ENCODE measurements around the gene BMP8A.
"Not testable (repeated sequence)": the region's sequence is repeated elsewhere in the genome, so short reads cannot be mapped to it uniquely, and the experiment has no call there.

BMP8A gene

DNA sequence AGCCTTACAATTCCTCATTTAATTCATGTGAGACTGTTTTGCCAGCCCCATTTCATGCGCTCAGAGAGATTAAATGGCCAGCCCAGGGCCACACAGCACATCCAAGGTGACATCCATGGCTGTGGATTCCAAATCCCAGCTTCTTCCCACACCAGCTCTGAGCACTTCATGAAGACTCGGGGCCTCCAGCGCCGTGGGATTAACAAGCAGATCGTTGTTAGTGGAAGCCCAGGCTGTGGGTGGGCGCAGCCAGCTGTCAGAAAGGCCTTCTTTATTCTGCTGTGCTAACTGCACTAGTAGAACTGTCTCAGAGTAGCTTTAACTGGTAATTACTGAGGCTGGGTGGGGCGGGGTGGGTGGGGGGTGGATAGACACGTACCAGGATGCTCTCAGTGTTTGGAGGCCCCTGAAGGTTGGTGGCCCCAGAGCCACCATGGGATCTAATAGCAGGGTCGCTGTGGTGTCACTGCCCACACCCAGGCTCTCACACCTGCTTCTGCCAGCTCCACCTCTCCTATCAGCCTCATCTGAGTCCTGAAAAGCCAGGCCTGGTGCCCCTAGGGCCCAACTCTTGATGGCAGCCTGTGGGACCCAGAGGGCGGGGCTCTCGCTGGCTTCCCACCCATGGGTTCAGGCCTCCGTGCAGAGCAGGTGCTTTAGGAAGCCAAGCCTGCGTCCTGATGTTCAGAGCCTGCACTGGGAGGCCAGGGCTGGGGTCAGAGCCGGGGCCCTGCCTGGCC is 3.4 kb downstream of the BMP8A start:
- Histone ChIP-seq H4K20me1 (ENCODE audit: insufficient read depth, low read length) (no peaks in the 10 kb centered on the region), H3K4me3 (ENCODE audit: low read length) (no peak overlapping the region), H3K9ac (ENCODE audit: low read length) (no peak overlapping the region), H3K4me2 (ENCODE audit: low read length) (no peak overlapping the region), H2AFZ (ENCODE audit: low read depth, low read length) (no peak overlapping the region), H3K27me3 (ENCODE audit: low read depth, low read length) (no peaks in the 10 kb centered on the region), H3K4me1 (ENCODE audit: low read length) (no peaks in the 10 kb centered on the region), H3K27ac (ENCODE audit: low read length) (no peak overlapping the region), H3K9me3 (ENCODE audit: insufficient read depth, low read length) (no peaks in the 10 kb centered on the region), H3K36me3 (replicated peaks; ENCODE audit: low read depth, low read length) (no peaks in the 10 kb centered on the region), H3K79me2 (ENCODE audit: low read length) (no peaks in the 10 kb centered on the region)
- TF ChIP-seq, protein P1, sequence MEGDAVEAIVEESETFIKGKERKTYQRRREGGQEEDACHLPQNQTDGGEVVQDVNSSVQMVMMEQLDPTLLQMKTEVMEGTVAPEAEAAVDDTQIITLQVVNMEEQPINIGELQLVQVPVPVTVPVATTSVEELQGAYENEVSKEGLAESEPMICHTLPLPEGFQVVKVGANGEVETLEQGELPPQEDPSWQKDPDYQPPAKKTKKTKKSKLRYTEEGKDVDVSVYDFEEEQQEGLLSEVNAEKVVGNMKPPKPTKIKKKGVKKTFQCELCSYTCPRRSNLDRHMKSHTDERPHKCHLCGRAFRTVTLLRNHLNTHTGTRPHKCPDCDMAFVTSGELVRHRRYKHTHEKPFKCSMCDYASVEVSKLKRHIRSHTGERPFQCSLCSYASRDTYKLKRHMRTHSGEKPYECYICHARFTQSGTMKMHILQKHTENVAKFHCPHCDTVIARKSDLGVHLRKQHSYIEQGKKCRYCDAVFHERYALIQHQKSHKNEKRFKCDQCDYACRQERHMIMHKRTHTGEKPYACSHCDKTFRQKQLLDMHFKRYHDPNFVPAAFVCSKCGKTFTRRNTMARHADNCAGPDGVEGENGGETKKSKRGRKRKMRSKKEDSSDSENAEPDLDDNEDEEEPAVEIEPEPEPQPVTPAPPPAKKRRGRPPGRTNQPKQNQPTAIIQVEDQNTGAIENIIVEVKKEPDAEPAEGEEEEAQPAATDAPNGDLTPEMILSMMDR (IDR thresholded peaks at IDR 0.05; ENCODE audit: low read depth, low read length), result no peak
- no peak for TF ChIP-seq EZH2phosphoT487 (IDR thresholded peaks at IDR 0.05; ENCODE audit: low read depth)

DNA sequence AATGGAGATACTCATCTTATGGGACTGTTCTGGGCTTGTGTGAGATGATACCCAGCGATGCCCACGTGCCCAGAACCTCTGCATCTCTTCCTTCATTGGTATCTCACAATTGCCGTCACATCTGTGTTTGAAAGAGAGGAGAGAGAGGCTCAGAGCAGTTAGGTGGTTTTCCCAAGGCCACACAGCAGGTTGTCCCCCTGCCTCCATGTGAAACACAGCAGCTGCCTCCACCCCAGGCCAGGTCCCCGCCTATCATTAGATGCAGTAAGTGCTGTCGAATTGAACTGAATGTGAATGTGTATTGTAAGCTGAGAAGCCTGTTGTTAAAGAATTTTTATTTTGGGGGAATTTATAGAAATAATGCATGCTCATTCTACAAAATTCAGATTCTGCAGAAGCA is 5.1 kb downstream of the BMP8A start:
- not testable (repeated sequence) for H3K4me1 ChIP-seq (ENCODE audit: low read length); H3K4me3 ChIP-seq (ENCODE audit: low read length); H2AFZ ChIP-seq (ENCODE audit: low read depth, low read length); H4K20me1 ChIP-seq (ENCODE audit: insufficient read depth, low read length); H3K4me2 ChIP-seq (ENCODE audit: low read length); H3K79me2 ChIP-seq (ENCODE audit: low read length); H3K27me3 ChIP-seq (ENCODE audit: low read depth, low read length); H3K27ac ChIP-seq (ENCODE audit: low read length); H3K9me3 ChIP-seq (ENCODE audit: insufficient read depth, low read length); H3K9ac ChIP-seq (ENCODE audit: low read length); H3K36me3 ChIP-seq (replicated peaks; ENCODE audit: low read depth, low read length)

DNA sequence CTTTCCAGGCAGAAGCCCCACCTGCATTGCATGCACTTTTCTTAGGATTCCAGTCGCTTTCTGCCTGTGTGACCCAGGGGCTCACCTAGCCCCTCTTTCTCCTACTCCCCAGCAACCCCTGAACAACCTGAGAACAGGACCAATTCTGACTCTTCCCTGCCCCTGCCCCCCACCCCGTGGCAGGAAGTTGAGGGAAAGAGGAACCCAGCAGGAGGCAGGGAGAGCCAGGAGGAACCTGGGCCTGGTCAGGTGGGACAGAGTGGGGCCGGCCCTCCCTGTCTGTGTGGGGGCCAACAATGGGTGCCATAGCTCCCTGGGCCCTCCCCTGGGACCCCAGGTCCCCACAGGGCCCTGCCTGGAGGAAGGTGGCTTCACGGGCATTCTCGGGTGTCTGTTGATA is 6.1 kb downstream of the BMP8A start:
- H4K20me1 ChIP-seq (ENCODE audit: insufficient read depth, low read length), result no peaks in the 10 kb centered on the region
- H3K27ac ChIP-seq (ENCODE audit: low read length), result no peak overlapping the region
- H3K36me3 ChIP-seq (replicated peaks; ENCODE audit: low read depth, low read length), result no peaks in the 10 kb centered on the region
- no peak overlapping the region for H3K4me3 ChIP-seq (ENCODE audit: low read length)
- H3K9me3 ChIP-seq (ENCODE audit: insufficient read depth, low read length), result no peaks in the 10 kb centered on the region
- H3K9ac ChIP-seq (ENCODE audit: low read length), result no peak overlapping the region
- H2AFZ ChIP-seq (ENCODE audit: low read depth, low read length), result no peak overlapping the region
- no peaks in the 10 kb centered on the region for H3K4me1 ChIP-seq (ENCODE audit: low read length)
- no peak for TF ChIP-seq EZH2phosphoT487 (IDR thresholded peaks at IDR 0.05; ENCODE audit: low read depth)
- TF ChIP-seq, protein P1 (IDR thresholded peaks at IDR 0.05; ENCODE audit: low read depth, low read length), result no peak
- no peaks in the 10 kb centered on the region for H3K27me3 ChIP-seq (ENCODE audit: low read depth, low read length)
- H3K79me2 ChIP-seq (ENCODE audit: low read length), result no peaks in the 10 kb centered on the region
- no peak overlapping the region for H3K4me2 ChIP-seq (ENCODE audit: low read length)

DNA sequence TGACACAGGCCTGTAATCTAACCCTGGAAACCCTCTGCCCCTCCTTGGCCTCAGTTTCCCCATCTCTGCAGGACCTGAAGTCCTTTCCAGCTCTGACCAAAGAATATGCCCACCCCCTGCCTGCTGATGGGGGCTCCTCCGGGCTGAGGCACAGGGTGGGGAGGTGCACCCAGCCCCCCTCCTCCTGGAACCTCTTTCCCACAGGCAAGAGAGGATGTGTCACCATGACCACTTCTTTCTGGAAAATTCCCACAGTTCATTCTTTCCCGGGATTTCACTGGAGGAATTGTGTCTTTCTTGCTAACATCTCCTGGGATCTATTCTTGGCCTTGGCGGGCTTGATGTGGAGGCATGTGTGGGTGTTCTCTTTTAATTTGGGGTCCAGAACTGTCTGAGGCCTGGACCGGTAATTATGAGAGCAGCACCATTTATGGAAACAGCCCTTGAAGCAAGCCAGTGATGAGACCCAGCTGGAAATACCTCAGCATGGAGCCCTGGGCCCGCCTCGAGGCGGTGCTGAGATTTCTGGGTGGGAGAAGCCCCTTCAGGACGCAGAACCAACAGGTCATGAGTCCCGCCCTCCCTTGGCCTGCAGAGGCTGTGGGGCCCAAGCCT is 6.8 kb downstream of the BMP8A start:
- H3K9ac ChIP-seq (ENCODE audit: low read length); H3K9me3 ChIP-seq (ENCODE audit: insufficient read depth, low read length); H3K79me2 ChIP-seq (ENCODE audit: low read length); H3K36me3 ChIP-seq (replicated peaks; ENCODE audit: low read depth, low read length); H3K4me3 ChIP-seq (ENCODE audit: low read length); H3K4me2 ChIP-seq (ENCODE audit: low read length); H3K4me1 ChIP-seq (ENCODE audit: low read length); H4K20me1 ChIP-seq (ENCODE audit: insufficient read depth, low read length); H2AFZ ChIP-seq (ENCODE audit: low read depth, low read length); H3K27ac ChIP-seq (ENCODE audit: low read length); H3K27me3 ChIP-seq (ENCODE audit: low read depth, low read length): not testable (repeated sequence)

DNA sequence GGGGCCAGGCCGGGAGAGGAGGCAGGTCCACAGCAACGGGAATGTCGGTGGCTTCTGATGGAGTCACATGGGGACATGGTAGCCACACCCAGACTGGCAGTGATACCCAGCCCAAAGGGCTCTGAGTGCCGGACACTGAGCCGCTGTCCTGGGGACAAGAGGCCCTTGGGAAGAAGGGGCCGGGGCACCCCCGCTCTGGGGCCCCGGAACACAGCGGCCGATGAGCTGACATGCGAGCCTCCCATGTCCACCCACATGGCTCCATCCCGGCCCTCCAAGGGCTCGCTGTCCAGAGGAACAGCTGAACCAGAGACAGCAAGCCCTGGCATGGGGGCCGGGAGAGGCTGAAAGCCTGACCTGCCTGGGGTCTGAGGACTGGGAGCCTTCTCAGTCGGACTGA is 7.4 kb downstream of the BMP8A start:
- H2AFZ ChIP-seq (ENCODE audit: low read depth, low read length), result not testable (repeated sequence)

More for the DNA sequence above, 7.4 kb downstream of the BMP8A start:
- H3K4me2 ChIP-seq (ENCODE audit: low read length); H3K27me3 ChIP-seq (ENCODE audit: low read depth, low read length); H3K9ac ChIP-seq (ENCODE audit: low read length); H4K20me1 ChIP-seq (ENCODE audit: insufficient read depth, low read length); H3K4me1 ChIP-seq (ENCODE audit: low read length); H3K79me2 ChIP-seq (ENCODE audit: low read length); H3K4me3 ChIP-seq (ENCODE audit: low read length); H3K9me3 ChIP-seq (ENCODE audit: insufficient read depth, low read length); H3K36me3 ChIP-seq (replicated peaks; ENCODE audit: low read depth, low read length); H3K27ac ChIP-seq (ENCODE audit: low read length): not testable (repeated sequence)

Measured in OCI-LY3 (cell line).